Parathyroid adenoma (tissue), 2 donors: ENCODE results near the gene ZMAT1.
A peak's percentile ranks its signal among the peaks of the same experiment; 100 is the strongest.
"Not testable (repeated sequence)": the region's sequence is repeated elsewhere in the genome, so short reads cannot be mapped to it uniquely, and the experiment has no call there.

ENCODE experiments used
- H2AFZ ChIP-seq: fragments of 300-600 bp; sonication (generic); one replicate; pipeline ENCODE4 v1.7.0; 2017; ENCODE audit warnings: antibody characterized with exemption, mild to moderate bottlenecking
- H3K27ac ChIP-seq: fragments of 300-600 bp; sonication (generic); one replicate; pipeline ENCODE4 v1.7.0; 2017
- H3K27me3 ChIP-seq: fragments of 300-600 bp; sonication (generic); one replicate; pipeline ENCODE4 v1.7.0; 2017; ENCODE audit warnings: low read length; ENCODE audit not compliant: control insufficient read depth, insufficient read depth
- H3K36me3 ChIP-seq: fragments of 300-600 bp; sonication (generic); one replicate; pipeline ENCODE4 v1.7.0; 2017; ENCODE audit warnings: low read length; ENCODE audit not compliant: control insufficient read depth, insufficient read depth
- H3K4me1 ChIP-seq: fragments of 300-600 bp; sonication (generic); one replicate; pipeline ENCODE4 v1.7.0; 2017; ENCODE audit warnings: control low read depth
- H3K4me2 ChIP-seq: fragments of 300-600 bp; sonication (generic); one replicate; pipeline ENCODE4 v1.7.0; 2017; ENCODE audit warnings: low read length
- H3K4me3 ChIP-seq: fragments of 300-600 bp; sonication (generic); one replicate; pipeline ENCODE4 v1.7.0; 2017; ENCODE audit warnings: low read depth, low read length
- H3K79me2 ChIP-seq: fragments of 300-600 bp; sonication (generic); one replicate; pipeline ENCODE4 v1.7.0; 2017; ENCODE audit warnings: control low read depth
- H3K9ac ChIP-seq: fragments of 300-600 bp; sonication (generic); one replicate; pipeline ENCODE4 v1.7.0; 2017; ENCODE audit warnings: mild to moderate bottlenecking
- H3K9me3 ChIP-seq: fragments of 300-600 bp; sonication (generic); one replicate; pipeline ENCODE4 v1.7.0; 2017; ENCODE audit warnings: low read length; ENCODE audit not compliant: control insufficient read depth
- TF ChIP-seq, protein P1 (sequence below): fragments of 300-600 bp; sonication (generic); IDR thresholded peaks from one replicate; pipeline ENCODE4 v1.7.0; 2017; ENCODE audit warnings: antibody characterized with exemption, mild to moderate bottlenecking
- donor health status: primary hyperparathyroidism.

Gene ZMAT1

DNA sequence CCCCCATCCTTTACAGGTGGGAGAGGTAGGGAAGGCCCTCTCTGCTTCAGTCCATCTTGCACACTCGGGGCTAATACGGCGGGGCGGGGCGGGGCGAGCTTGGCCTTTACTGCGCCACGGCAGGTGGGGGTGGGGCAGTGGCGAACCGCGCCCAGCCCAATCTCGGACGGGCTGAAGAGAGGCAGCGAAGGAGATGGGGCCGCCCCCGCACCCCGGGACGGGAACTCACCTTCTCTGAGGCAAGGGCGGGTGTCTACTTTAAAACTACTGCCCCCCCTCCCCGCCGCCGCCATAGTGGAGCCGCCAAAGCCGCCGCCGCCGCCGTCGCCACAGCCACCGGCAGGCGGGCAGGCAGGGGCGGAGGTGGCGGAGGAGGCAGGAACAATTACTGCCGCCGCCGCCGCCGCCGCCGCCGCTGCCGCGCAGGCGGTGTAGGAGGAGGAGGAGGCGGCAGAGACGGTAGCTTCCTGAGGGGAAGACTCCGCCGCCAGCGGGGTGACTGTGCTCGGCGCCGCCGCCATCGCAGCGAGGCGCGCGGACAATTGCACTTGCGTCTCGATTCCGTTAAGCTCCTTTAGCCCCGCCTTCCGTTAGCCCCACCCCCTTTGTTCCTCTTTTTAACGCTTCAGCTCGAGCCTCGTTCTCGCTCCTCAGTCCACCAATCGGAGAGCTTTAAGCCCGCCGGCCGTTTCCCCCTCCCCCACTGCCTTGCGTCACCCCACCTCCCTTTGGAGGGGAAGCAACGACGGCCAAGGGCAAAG is at the start of gene ZMAT1:
Gene ZMAT1, minus strand, starts transcription at position 540 of the 761 bp plus-strand sequence. Its CDS starts 19 bp downstream, at position 521.
- Histone ChIP-seq H3K9me3 (no peaks in the 10 kb centered on the region), H3K36me3 (no peaks in the 10 kb centered on the region), H3K9ac (peak within 1 kb of the TSS; percentile 87), H2AFZ (peak within 1 kb of the TSS; percentile 90), H3K79me2 (no peaks in the 10 kb centered on the region), H3K4me2 (peak within 1 kb of the TSS; percentile 83), H3K4me3 (peak within 1 kb of the TSS; percentile 68), H3K27ac (peak within 1 kb of the TSS; percentile 98), H3K27me3 (no peaks in the 10 kb centered on the region), H3K4me1 (no peaks in the 10 kb centered on the region)
- TF ChIP-seq, protein P1, sequence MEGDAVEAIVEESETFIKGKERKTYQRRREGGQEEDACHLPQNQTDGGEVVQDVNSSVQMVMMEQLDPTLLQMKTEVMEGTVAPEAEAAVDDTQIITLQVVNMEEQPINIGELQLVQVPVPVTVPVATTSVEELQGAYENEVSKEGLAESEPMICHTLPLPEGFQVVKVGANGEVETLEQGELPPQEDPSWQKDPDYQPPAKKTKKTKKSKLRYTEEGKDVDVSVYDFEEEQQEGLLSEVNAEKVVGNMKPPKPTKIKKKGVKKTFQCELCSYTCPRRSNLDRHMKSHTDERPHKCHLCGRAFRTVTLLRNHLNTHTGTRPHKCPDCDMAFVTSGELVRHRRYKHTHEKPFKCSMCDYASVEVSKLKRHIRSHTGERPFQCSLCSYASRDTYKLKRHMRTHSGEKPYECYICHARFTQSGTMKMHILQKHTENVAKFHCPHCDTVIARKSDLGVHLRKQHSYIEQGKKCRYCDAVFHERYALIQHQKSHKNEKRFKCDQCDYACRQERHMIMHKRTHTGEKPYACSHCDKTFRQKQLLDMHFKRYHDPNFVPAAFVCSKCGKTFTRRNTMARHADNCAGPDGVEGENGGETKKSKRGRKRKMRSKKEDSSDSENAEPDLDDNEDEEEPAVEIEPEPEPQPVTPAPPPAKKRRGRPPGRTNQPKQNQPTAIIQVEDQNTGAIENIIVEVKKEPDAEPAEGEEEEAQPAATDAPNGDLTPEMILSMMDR: no peak

DNA sequence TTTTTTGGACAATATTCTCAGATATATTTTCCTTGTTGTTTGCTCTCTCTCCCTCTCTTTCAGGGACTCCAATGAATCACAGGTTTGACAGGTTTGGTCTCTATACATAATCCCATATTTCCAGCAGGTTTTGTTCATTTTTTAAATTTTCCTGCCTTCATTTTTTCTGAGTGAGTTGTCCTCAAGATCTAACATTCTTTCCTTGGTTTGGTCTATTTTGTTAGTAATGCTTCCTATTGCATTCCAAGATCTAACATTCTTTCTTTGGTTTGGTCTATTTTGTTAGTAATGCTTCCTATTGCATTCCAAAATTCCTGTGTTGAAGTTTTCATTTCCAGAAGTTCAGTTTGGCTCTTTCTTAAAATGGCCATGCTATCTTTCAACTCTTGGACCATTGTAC is 45.3 kb upstream of the ZMAT1 start:
- Histone ChIP-seq H3K27ac (no peak overlapping the region), H3K79me2 (no peaks in the 10 kb centered on the region), H3K4me3 (no peak overlapping the region), H3K9ac (no peak overlapping the region), H3K9me3 (no peaks in the 10 kb centered on the region), H3K4me1 (no peaks in the 10 kb centered on the region), H3K4me2 (no peak overlapping the region), H3K36me3 (no peaks in the 10 kb centered on the region), H2AFZ (no peak overlapping the region), H3K27me3 (no peaks in the 10 kb centered on the region)
- TF ChIP-seq, protein P1: no peak

DNA sequence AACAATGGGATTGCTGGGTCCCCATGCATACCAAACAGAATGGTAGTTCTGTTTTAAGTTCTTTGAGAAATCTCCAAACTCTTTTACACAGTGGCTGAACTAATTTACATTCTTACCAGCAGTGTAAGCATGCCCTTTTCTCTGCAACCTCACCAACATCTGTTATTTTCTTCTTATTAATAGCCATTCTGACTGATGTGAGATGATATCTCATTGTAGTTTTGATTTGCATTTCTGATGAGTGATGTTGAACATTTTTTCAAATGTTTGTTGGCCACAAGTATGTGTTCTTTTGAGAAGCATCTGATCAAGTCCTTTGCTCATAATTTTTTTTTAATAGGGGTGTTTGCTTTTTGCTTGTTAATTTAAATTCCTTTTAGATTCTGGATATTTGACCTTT is 41.2 kb upstream of the ZMAT1 start:
- Histone ChIP-seq H3K9me3 (no peaks in the 10 kb centered on the region), H3K4me2 (no peak overlapping the region), H3K36me3 (no peaks in the 10 kb centered on the region), H3K79me2 (no peaks in the 10 kb centered on the region), H3K27ac (no peak overlapping the region), H3K4me3 (no peak overlapping the region), H3K4me1 (no peaks in the 10 kb centered on the region), H2AFZ (no peak overlapping the region), H3K27me3 (no peaks in the 10 kb centered on the region), H3K9ac (no peak overlapping the region)
- TF ChIP-seq, protein P1: no peak

DNA sequence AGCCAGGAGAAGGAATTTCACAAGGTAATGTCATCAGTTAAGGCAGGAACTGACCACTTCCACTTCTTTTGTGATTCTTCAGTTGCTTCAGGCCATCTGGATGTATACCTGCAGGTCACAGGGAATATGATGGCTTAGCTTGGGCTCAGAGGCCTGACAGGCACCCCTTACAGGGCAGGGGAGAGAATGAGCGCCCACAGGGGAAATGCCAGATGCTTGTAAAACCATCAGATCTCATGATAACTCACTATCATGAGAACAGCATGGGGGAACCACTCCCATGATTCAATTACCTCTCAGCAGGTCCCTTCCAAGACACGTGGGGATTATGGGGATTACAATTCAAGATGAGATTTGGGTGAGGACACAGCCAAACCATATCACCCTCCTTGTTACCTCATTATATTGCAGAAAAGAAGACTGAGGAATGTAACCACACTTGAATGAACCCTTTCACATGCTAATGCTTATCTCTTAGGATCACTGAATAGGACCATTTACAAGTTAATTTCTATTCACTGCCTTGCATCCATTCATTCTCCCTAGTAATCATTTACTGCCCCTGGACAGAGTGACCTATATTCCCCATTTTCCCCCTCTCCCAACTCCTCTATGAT is 33.2 kb upstream of the ZMAT1 start:
- not testable (repeated sequence) for H3K9ac ChIP-seq, H3K79me2 ChIP-seq, H3K4me1 ChIP-seq, H3K36me3 ChIP-seq, H3K27me3 ChIP-seq, H3K27ac ChIP-seq, H3K4me2 ChIP-seq, H3K4me3 ChIP-seq, H2AFZ ChIP-seq, H3K9me3 ChIP-seq

- Histone ChIP-seq H3K27me3 (no peaks in the 10 kb centered on the region), H3K36me3 (no peaks in the 10 kb centered on the region), H3K4me2 (no peak overlapping the region), H3K9me3 (no peaks in the 10 kb centered on the region), H3K9ac (no peak overlapping the region), H3K4me1 (no peaks in the 10 kb centered on the region), H3K4me3 (no peak overlapping the region), H2AFZ (no peak overlapping the region), H3K27ac (no peak overlapping the region), H3K79me2 (no peaks in the 10 kb centered on the region)
- TF ChIP-seq, protein P1: no peak
Observed at GRCh38 chrX:101958139-101958538, 26.3 kb upstream of the ZMAT1 start.
